ENCODE data around the gene CR1L.
"Not testable (repeated sequence)": the region's sequence is repeated elsewhere in the genome, so short reads cannot be mapped to it uniquely, and the experiment has no call there.

Gene CR1L

DNA sequence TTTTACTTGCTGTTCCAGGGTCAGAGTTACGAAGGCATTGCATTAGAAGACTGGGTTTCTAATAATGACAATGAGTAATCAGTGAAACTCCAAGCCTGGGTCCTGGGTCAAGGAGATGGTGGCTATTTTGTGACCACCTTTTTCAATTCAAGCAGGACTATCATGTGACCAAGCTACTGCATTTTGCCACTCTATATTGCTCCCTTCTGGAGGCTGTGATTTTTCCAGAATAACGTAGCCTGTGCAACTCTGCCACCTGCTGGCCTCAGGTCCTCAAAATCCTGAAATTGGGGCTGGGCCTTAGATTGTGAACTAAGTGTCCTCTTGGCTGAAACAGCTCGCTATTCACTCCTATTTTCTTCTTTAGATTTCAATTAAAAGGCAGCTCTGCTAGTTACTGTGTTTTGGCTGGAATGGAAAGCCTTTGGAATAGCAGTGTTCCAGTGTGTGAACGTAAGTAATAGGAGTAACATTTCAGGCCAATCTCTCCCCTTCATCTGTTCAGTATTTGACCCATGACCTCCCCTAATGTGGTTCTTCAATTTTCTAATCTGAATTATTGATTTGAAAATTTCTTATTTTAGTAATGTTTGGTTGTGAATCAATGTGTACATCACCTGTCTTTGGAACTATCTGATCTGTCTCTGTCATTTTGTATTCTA, 54.0 kb downstream of the CR1L start:
- no peak overlapping the region for H3K27ac ChIP-seq (replicated peaks)
- TF ChIP-seq, protein P1, sequence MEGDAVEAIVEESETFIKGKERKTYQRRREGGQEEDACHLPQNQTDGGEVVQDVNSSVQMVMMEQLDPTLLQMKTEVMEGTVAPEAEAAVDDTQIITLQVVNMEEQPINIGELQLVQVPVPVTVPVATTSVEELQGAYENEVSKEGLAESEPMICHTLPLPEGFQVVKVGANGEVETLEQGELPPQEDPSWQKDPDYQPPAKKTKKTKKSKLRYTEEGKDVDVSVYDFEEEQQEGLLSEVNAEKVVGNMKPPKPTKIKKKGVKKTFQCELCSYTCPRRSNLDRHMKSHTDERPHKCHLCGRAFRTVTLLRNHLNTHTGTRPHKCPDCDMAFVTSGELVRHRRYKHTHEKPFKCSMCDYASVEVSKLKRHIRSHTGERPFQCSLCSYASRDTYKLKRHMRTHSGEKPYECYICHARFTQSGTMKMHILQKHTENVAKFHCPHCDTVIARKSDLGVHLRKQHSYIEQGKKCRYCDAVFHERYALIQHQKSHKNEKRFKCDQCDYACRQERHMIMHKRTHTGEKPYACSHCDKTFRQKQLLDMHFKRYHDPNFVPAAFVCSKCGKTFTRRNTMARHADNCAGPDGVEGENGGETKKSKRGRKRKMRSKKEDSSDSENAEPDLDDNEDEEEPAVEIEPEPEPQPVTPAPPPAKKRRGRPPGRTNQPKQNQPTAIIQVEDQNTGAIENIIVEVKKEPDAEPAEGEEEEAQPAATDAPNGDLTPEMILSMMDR (IDR thresholded peaks at IDR 0.05; ENCODE audit: insufficient read depth, low read length) = peak; percentile 3
- TF ChIP-seq SPI1 (IDR thresholded peaks at IDR 0.05; ENCODE audit: borderline replicate concordance, low read depth) = no peak
- peak in 1 of 2 experiments; percentile 41 for DNase-seq (ENCODE audit: low read depth in 1 of 2, low spot score in 1 of 2)
- no peaks in the 10 kb centered on the region for H3K27me3 ChIP-seq (ENCODE audit: insufficient read depth, poor library complexity, severe bottlenecking)
- no peak overlapping the region for H3K4me3 ChIP-seq (replicated peaks; ENCODE audit: insufficient read depth, low read length)

DNA sequence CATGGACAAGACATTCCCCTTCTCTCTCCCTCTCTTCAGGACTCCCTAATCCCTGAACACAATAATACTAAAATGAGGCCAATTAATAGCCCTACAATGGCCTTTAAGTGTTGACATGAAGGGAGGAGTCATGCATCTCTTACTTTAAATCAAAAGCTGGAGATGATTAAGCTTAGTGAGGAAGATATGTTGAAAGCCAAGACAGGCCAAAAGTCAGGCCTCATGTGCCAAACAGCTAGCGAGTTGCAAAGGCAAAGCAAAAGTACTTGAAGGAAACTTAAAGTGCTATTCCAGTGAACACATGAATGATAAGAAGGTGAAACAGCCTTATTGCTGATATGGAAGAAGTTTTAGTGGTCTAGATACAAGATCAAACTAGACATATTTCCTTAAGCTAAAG, 57.4 kb downstream of the CR1L start:
- H3K27me3 ChIP-seq (ENCODE audit: insufficient read depth, poor library complexity, severe bottlenecking) = no peaks in the 10 kb centered on the region
- no peak for DNase-seq (ENCODE audit: low read depth in 1 of 2, low spot score in 1 of 2)
- no peak overlapping the region for H3K4me3 ChIP-seq (replicated peaks; ENCODE audit: insufficient read depth, low read length)
- TF ChIP-seq, protein P1 (IDR thresholded peaks at IDR 0.05; ENCODE audit: insufficient read depth, low read length) = no peak
- TF ChIP-seq SPI1 (IDR thresholded peaks at IDR 0.05; ENCODE audit: borderline replicate concordance, low read depth) = no peak
- TF ChIP-seq GABPA (IDR thresholded peaks at IDR 0.05; ENCODE audit: low read depth) = no peak
- TF ChIP-seq, protein P2, sequence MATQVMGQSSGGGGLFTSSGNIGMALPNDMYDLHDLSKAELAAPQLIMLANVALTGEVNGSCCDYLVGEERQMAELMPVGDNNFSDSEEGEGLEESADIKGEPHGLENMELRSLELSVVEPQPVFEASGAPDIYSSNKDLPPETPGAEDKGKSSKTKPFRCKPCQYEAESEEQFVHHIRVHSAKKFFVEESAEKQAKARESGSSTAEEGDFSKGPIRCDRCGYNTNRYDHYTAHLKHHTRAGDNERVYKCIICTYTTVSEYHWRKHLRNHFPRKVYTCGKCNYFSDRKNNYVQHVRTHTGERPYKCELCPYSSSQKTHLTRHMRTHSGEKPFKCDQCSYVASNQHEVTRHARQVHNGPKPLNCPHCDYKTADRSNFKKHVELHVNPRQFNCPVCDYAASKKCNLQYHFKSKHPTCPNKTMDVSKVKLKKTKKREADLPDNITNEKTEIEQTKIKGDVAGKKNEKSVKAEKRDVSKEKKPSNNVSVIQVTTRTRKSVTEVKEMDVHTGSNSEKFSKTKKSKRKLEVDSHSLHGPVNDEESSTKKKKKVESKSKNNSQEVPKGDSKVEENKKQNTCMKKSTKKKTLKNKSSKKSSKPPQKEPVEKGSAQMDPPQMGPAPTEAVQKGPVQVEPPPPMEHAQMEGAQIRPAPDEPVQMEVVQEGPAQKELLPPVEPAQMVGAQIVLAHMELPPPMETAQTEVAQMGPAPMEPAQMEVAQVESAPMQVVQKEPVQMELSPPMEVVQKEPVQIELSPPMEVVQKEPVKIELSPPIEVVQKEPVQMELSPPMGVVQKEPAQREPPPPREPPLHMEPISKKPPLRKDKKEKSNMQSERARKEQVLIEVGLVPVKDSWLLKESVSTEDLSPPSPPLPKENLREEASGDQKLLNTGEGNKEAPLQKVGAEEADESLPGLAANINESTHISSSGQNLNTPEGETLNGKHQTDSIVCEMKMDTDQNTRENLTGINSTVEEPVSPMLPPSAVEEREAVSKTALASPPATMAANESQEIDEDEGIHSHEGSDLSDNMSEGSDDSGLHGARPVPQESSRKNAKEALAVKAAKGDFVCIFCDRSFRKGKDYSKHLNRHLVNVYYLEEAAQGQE (IDR thresholded peaks at IDR 0.05; ENCODE audit: insufficient replicate concordance, low read depth) = no peak
- no peak for TF ChIP-seq POLR2AphosphoS5 (IDR thresholded peaks at IDR 0.05; ENCODE audit: low read depth)
- H3K27ac ChIP-seq (replicated peaks) = no peak overlapping the region

DNA sequence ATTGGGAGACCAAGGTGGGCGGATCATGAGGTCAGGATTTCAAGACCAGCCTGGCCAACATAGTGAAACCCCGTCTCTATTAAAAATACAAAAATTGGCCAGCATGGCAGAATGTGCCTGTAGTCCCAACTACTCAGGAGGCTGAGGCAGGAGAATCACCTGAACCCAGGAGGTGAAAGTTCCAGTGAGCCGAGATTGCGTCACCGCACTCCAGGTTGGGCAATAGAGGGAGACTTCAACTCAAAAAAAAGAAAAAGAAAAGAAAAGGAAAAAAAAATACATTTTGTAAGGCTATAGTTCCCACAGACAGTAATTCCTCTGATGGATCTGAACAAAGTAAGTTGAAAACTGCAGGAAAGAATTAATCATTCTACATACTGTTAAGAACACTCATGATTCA, 58.8 kb downstream of the CR1L start:
- no peak for DNase-seq (ENCODE audit: low read depth in 1 of 2, low spot score in 1 of 2)
- no peak for TF ChIP-seq POLR2AphosphoS5 (IDR thresholded peaks at IDR 0.05; ENCODE audit: low read depth)
- TF ChIP-seq, protein P1 (IDR thresholded peaks at IDR 0.05; ENCODE audit: insufficient read depth, low read length) = no peak
- no peaks in the 10 kb centered on the region for H3K27me3 ChIP-seq (ENCODE audit: insufficient read depth, poor library complexity, severe bottlenecking)
- H3K27ac ChIP-seq (replicated peaks) = no peak overlapping the region
- no peak overlapping the region for H3K4me3 ChIP-seq (replicated peaks; ENCODE audit: insufficient read depth, low read length)

DNA sequence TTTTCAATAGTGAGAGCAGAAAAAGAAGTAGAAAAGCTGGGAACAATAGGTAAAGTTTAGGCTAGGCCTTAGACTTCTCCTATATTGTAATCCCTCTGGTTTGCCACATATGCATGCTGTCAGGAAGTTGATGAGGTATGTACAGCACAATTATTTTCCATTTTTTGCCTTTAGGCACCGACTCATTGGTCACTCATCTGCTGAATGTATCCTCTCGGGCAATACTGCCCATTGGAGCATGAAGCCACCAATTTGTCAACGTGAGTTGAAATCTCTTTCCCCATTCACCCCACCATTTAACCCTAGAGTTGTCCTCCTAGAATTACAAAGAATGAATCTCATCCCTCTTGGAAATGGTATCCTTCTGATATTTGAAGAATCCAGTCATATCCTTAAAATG, 63.1 kb downstream of the CR1L start:
- H3K27ac ChIP-seq (replicated peaks); H3K27me3 ChIP-seq (ENCODE audit: insufficient read depth, poor library complexity, severe bottlenecking); DNase-seq (ENCODE audit: low read depth in 1 of 2, low spot score in 1 of 2); H3K4me3 ChIP-seq (replicated peaks; ENCODE audit: insufficient read depth, low read length): not testable (repeated sequence)

DNA sequence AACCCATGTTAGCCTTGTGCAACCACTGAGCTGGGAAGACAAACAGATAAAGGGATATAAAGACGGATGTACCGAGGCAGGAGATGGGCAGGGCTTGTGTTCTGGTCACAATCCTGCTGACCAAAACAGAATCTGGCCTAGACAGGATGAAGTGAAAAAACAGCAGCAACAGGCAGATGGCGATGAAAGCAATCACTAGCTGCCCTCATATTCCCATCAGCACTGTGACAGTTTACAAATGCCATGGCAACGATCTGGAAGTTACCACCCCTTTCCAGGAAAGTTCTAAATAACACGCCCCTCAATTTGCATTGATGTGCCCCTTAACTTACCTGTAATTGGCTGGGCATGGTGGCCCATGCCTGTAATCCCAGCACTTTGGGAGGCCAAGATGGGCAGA, 66.4 kb downstream of the CR1L start:
- no peak for DNase-seq (ENCODE audit: low read depth in 1 of 2, low spot score in 1 of 2)
- H3K27ac ChIP-seq (replicated peaks) = no peak overlapping the region
- H3K4me3 ChIP-seq (replicated peaks; ENCODE audit: insufficient read depth, low read length) = no peak overlapping the region
- H3K27me3 ChIP-seq (ENCODE audit: insufficient read depth, poor library complexity, severe bottlenecking) = no peaks in the 10 kb centered on the region
- TF ChIP-seq, protein P2 (IDR thresholded peaks at IDR 0.05; ENCODE audit: insufficient replicate concordance, low read depth) = no peak
- no peak for TF ChIP-seq POLR2AphosphoS5 (IDR thresholded peaks at IDR 0.05; ENCODE audit: low read depth)
- TF ChIP-seq, protein P1 (IDR thresholded peaks at IDR 0.05; ENCODE audit: insufficient read depth, low read length) = no peak
- TF ChIP-seq GABPA (IDR thresholded peaks at IDR 0.05; ENCODE audit: low read depth) = no peak
- TF ChIP-seq SPI1 (IDR thresholded peaks at IDR 0.05; ENCODE audit: borderline replicate concordance, low read depth) = no peak

DNA sequence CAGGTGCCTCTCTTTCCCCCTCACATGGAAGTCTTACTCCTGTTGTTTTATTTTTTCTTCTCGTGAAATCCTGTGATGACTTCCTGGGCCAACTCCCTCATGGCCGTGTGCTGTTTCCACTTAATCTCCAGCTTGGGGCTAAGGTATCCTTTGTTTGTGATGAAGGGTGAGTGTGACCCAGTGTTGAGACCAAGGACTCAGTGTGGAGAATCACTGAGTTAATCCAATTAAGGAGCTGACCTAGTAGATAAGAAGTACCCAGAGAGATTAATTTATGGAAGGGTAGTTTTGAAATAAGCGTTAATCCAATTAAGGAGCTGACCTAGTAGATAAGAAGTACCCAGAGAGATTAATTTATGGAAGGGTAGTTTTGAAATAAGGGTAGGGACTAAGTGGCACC, 67.8 kb downstream of the CR1L start:
- not testable (repeated sequence) for H3K27me3 ChIP-seq (ENCODE audit: insufficient read depth, poor library complexity, severe bottlenecking); H3K4me3 ChIP-seq (replicated peaks; ENCODE audit: insufficient read depth, low read length); H3K27ac ChIP-seq (replicated peaks); DNase-seq (ENCODE audit: low read depth in 1 of 2, low spot score in 1 of 2)

Data from HL-60 (cell line).